GM18505 (cell line): ENCODE results near the gene SGMS1.

ENCODE experiments used
- ATAC-seq: cut with Tn5 transposase; IDR thresholded peaks from one replicate; pipeline ENCODE4 v1.9.1; 2021; ENCODE audit not compliant: unreplicated experiment
- POLR2A ChIP-seq: IDR thresholded peaks from 4 replicates; pipeline ENCODE4 v1.6.1; 2011; ENCODE audit warnings: borderline replicate concordance; ENCODE audit not compliant: insufficient read depth, insufficient read length; ENCODE audit errors: extremely low read depth

The SGMS1 gene

GRCh38 chr10:50410066-50410811 is 213.5 kb downstream of the SGMS1 start:
- no peak for ATAC-seq
- no peak for TF ChIP-seq POLR2A

DNA sequence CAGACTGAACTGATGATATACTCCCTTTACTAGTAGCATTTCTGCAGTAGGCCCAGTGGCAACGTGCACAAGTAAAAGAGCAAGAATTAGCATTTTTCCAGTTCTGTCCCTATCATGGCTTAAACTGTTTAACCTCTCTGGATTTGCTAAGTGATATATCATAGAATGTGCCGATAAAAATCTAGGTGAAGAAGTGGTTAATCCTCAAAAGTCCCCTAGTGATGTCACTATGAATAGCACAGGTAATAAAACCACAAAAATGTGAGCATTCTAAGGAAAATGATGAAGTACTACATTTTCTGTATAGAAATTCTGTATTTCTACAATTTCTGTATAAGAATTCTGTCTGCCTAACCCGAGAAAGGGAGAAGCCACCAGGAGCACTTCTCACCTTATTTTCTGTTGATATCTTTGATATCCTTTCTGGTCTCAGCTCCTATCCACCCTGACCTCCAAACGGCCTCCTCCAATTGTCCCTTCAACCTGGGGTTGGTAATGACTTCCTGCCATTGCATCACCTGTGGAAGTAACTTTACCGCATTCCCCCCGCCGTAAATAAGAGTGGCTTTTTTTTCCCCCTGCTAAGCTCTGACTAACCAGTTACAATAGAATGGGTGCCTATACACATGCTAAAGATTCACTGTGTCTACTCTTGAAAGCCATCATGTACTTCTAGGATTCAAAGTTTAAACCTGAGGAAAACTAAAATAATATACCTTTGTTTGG is 216.5 kb downstream of the SGMS1 start:
- no peak for TF ChIP-seq POLR2A
- no peak for ATAC-seq

DNA sequence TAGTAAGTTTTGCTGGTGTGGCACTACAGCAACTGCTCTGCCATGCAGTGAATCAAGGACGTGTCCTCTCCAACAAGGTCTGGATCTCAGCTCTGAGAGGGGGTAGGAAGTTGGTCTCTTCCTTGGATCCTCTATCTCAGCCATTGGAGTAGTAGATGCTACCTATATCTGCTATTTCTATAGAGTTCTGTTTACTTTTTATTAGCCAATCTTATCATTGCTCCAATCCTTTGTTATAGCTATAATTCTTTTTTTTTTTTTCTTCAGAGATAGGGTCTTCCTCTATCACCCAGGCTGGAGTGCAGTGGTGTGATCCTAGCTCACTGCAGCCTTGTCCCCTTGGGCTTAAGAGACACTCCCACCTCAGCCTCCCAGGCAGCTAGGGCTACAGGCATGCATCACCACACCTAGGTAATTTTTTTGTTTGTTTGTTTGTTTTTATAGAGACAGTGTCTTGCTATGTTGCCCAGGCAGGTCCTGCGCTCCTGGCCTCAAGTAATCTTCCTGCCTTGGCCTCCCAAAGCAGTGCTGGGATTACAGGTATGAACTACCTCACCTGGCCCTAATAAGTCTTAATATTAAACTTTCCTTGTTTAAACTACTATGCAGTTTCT is 217.2 kb downstream of the SGMS1 start:
- ATAC-seq, result no peak
- no peak for TF ChIP-seq POLR2A

DNA sequence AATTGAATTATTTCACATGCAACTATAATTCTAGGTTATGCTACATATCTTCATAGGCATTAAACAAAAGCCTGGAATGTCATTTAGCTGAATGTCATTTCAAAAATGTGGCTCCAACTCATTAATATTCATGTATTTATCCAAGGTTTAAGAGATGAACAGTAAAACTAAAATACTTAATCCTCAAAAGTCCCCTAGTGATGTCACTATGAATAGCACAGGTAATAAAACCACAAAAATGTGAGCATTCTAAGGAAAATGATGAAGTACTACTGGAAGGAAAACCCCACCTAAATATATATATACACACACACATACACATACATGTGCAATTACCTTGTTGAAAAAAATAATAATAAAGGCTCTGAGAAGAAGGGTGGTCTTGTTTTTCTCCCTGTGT is 218.0 kb downstream of the SGMS1 start:
- no peak for TF ChIP-seq POLR2A
- no peak for ATAC-seq

DNA sequence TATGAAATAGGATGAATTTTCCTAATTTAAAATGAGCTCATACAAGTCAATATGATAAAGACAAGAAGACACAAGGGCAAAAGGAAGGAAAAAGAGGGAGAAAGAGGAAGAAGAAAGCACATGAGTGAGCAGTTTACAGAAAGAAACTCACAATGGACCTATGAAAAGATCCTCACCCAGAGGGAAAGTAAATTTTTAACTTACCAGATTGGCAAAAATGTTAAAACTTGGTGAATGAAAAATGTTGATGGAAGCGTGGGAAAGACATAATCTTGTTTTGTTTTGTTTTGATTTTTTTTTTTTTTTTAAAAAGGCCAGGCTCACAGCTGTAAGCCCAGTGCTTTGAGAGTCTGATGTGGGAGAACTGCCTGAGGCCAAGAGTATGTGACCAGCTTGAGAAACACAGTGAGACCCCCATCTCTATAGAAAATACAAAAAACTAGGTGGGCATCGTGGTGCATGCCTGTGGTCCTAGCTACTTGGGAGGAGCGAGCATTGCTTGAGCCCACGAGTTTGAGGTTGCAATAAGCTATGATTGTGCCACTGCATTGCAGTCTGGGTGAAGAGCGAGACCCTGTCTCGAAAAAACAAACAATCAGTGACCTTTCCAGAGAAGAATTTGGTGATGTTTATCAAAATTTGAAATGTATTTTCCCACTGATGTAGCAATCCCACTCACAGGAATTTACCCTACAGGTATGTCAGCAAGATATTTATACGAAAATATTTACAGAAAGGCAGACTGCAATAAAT is 219.6 kb downstream of the SGMS1 start:
- no peak for ATAC-seq
- TF ChIP-seq POLR2A, result no peak

DNA sequence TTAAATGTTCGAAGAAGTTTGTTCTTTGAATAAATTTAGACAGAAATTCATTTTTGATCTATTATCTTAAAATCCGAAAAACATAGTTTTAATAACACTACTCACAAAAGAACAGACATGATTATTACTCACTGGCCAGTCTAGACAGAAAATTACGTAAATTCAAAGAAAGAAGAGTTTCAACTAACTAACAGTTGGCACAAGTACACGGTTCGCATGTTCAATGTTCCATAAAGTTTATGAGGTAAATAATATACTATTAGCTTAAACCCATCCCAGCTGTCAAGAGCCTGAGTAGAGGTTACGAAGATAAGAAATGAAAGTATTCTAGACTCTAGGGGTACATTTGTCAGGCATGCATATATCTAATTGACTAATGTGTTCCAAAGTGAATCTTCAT is 220.7 kb downstream of the SGMS1 start:
- TF ChIP-seq POLR2A, result no peak
- no peak for ATAC-seq

- TF ChIP-seq POLR2A, result no peak
- no peak for ATAC-seq
Observed at GRCh38 chr10:50402466-50402865, 221.3 kb downstream of the SGMS1 start.

GRCh38 chr10:50400694-50401093 is 223.1 kb downstream of the SGMS1 start:
- no peak for TF ChIP-seq POLR2A
- no peak for ATAC-seq

DNA sequence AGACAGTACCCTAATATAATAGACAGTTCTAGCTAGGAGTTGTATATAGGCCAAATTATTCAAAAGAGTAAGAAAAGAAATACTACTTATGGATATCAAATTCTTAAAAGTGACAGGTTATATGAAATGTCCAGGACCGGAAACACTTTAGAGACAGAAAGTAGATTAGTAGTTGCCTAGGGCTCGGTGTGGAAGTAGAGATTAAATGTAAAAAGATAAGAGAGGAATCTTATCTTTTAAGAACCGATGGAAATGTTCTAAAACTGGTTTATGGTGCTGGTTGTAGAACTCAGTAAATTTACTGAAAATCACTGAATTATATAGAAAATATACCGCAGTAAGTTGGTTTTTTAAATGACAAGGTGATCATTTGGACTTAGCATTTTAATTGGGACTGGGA is 224.9 kb downstream of the SGMS1 start:
- no peak for TF ChIP-seq POLR2A
- ATAC-seq, result no peak

DNA sequence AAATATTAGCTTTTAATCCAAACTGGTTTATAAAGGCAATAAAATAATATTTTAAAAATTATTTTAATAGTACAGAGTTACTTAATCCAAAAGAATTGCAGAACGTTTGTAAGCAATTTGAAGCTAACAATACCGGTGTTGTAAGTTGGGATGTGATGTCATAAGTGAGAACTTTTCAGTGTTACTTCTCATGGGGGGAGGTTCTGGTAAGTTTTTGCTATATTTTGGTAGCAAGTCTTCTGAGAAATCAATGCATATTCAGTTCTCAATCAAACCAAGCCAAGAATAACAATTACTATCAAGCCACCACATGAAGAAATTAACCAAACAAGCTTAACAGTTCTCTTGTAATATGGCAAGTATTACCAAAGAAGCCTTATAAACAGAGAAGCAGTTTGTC is 225.4 kb downstream of the SGMS1 start:
- no peak for ATAC-seq
- TF ChIP-seq POLR2A, result no peak

- ATAC-seq, result peak; percentile 40
- TF ChIP-seq POLR2A, result no peak
Observed at GRCh38 chr10:50397312-50398140, 226.2 kb downstream of the SGMS1 start.

- TF ChIP-seq POLR2A, result no peak
Observed at GRCh38 chr10:50396491-50397311, 227.1 kb downstream of the SGMS1 start.

GRCh38 chr10:50395851-50396250 is 227.9 kb downstream of the SGMS1 start:
- no peak for ATAC-seq
- TF ChIP-seq POLR2A, result no peak

More at GRCh38 chr10:50396491-50397311, 227.1 kb downstream of the SGMS1 start:
- ATAC-seq, result peak; percentile 84
